ENCODE measurements around the gene PSME1.

DNA sequence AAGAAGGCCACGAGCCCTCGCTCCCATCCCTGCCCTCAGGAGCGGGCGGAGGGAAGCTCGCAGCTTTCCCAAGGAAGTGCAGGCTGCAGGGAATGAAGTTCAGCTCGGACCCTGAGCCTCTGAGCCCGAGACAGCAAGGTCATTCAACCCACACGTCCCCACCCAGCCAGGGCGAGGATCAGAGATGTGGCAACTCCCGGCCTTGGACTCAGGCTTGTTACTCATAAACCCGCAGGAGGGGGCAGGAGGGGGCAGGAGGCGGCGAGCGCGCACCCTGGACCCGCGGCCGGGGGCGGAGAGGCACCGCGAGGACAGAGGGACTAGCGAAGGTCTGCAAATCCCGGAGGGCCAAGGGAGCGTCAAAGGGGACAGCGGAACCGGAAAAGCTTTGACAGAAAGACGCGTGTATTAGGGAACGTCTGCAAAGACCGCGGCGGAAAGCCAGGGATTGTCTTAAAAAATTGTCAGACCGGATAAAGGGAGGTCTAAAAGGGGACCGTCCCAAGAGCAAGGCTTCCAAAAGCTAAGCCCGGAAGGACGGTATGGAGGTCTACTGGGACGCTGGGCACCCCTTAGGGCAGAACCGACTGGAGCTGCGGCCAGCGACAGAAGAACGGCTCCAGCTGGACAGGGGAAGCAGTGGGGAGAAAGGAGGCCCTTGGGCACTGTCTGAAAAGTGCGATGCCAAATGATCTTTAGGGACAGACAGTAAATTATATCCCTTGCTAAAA, 22.0 kb upstream of the PSME1 start:
- TF ChIP-seq, protein P1, sequence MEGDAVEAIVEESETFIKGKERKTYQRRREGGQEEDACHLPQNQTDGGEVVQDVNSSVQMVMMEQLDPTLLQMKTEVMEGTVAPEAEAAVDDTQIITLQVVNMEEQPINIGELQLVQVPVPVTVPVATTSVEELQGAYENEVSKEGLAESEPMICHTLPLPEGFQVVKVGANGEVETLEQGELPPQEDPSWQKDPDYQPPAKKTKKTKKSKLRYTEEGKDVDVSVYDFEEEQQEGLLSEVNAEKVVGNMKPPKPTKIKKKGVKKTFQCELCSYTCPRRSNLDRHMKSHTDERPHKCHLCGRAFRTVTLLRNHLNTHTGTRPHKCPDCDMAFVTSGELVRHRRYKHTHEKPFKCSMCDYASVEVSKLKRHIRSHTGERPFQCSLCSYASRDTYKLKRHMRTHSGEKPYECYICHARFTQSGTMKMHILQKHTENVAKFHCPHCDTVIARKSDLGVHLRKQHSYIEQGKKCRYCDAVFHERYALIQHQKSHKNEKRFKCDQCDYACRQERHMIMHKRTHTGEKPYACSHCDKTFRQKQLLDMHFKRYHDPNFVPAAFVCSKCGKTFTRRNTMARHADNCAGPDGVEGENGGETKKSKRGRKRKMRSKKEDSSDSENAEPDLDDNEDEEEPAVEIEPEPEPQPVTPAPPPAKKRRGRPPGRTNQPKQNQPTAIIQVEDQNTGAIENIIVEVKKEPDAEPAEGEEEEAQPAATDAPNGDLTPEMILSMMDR (IDR thresholded peaks at IDR 0.05; ENCODE audit: low read length), result no peak
- TF ChIP-seq EZH2 (optimal IDR thresholded peaks at IDR 0.05; ENCODE audit: low read depth, low read length), result no peak

Measured in MM.1S (cell line).